ENCODE data around the gene USP31. TPM values are rescaled to one million over a fixed set of nuclear protein-coding genes. Genes with fewer than 3 reads are reported as not detected.

The USP31 gene
- total and polyA plus RNA-seq, 2 donors (not counting 1 experiment from before 2014, with no cell fraction given) = 1.6 to 6.7 TPM

GRCh38 chr16:23085949-23086348, 63.3 kb downstream of the USP31 start:
- no peak for ATAC-seq (ENCODE audit: low read depth)
- no peak overlapping the region for H3K27ac Mint-ChIP-seq
- CTCF ChIA-PET = interaction anchor here (1.0 kb wide), 2 partner anchors 26 to 28 kb away, joined by 3 to 5 read pairs; no protein-coding TSS in a partner anchor

More at GRCh38 chr16:23085949-23086348, 63.3 kb downstream of the USP31 start:
- no peak overlapping the region for H3K4me3 ChIP-seq (ENCODE audit: control extremely low read depth in 1 of 5, extremely low read depth in 1 of 5, insufficient read depth in 1 of 5, low read depth in 2 of 5, low read length in 4 of 5)
- TF ChIP-seq CTCF (IDR thresholded peaks at IDR 0.05) = no peak
- TF ChIP-seq EZH2 (IDR thresholded peaks at IDR 0.05; ENCODE audit: borderline replicate concordance, insufficient read depth, low read depth, low read length, poor library complexity, severe bottlenecking) = no peak
- no peak overlapping the region for H3K4me3 Mint-ChIP-seq
- POLR2A ChIA-PET = no interaction called here
- no peaks in the 10 kb centered on the region for H3K9me3 Mint-ChIP-seq (ENCODE audit: insufficient read depth)
- H3K9ac ChIP-seq (ENCODE audit: low read length) = no peak overlapping the region
- no peak for DNase-seq
- no peaks in the 10 kb centered on the region for H3K4me1 Mint-ChIP-seq
- no peak overlapping the region for H3K27ac ChIP-seq (ENCODE audit: low read length in 2 of 2)
- no peak overlapping the region for H2AFZ ChIP-seq (ENCODE audit: insufficient read depth, low read depth, low read length, poor library complexity, severe bottlenecking)
- no peaks in the 10 kb centered on the region for H3K9me3 ChIP-seq (ENCODE audit: control extremely low read depth in 1 of 3, control insufficient read depth in 2 of 3, insufficient read depth in 1 of 3, low read length in 2 of 3)
- H3K27me3 Mint-ChIP-seq = no peaks in the 10 kb centered on the region
- H4K20me1 ChIP-seq (ENCODE audit: control insufficient read depth, insufficient read depth, low read length, poor library complexity, severe bottlenecking) = no peaks in the 10 kb centered on the region
- no peaks in the 10 kb centered on the region for H3K36me3 ChIP-seq (replicated peaks in 1 of 2; ENCODE audit: control extremely low read depth in 1 of 2, control insufficient read depth in 1 of 2, extremely low read depth in 1 of 2, insufficient read depth in 2 of 2, low read length in 1 of 2)
- no peaks in the 10 kb centered on the region for H3K79me2 ChIP-seq (ENCODE audit: control insufficient read depth, insufficient read depth, low read length)
- H3K27me3 ChIP-seq (replicated peaks in 1 of 4; ENCODE audit: control extremely low read depth in 1 of 4, control insufficient read depth in 3 of 4, insufficient read depth in 4 of 4, low read length in 3 of 4) = no peaks in the 10 kb centered on the region
- intact Hi-C loops (cut with micrococcal nuclease) = no loop called here
- no peaks in the 10 kb centered on the region for H3K4me1 ChIP-seq (ENCODE audit: control insufficient read depth in 2 of 2, insufficient read depth in 2 of 2, low read length in 2 of 2)
- no peak overlapping the region for H3K4me2 ChIP-seq (replicated peaks; ENCODE audit: low read depth, low read length, poor library complexity, severe bottlenecking)
- 100% methylated on average over 2 of the region's 3 CpGs for WGBS (ENCODE audit: insufficient coverage)

All from B cell (primary cell).